Gastroesophageal sphincter (tissue), 4 donors: Measurements from ENCODE around the gene RAD23B. TPM values are rescaled to one million over a fixed set of nuclear protein-coding genes. Genes with fewer than 3 reads are reported as not detected.
A peak's percentile ranks its signal among the peaks of the same experiment; 100 is the strongest.
"Not testable (repeated sequence)": the region's sequence is repeated elsewhere in the genome, so short reads cannot be mapped to it uniquely, and the experiment has no call there.

ENCODE experiments used
- ATAC-seq: fragments of 150-250 bp; one replicate; pipeline ENCODE4 v1.9.1; 2016; ENCODE audit warnings: mild to moderate bottlenecking, moderate library complexity
- H3K27ac ChIP-seq, 4 donors: fragments of 200-600 bp; sonication (generic) in 3 of 4; 1 replicate in 3 of 4; 2 replicates in 1 of 4; pipeline ENCODE4 v1.5.1; 2016 to 2019
- H3K27me3 ChIP-seq: fragments of 200-600 bp; sonication (generic); one replicate; pipeline ENCODE4 v1.5.1; 2019
- H3K36me3 ChIP-seq, 2 donors: fragments of 200-600 bp; sonication (generic); one replicate each; pipeline ENCODE4 v1.5.1; 2019; ENCODE audit warnings: control low read depth in 1 of 2
- H3K4me1 ChIP-seq, 3 donors: fragments of 200-600 bp; sonication (generic); 1 replicate in 2 of 3; 2 replicates in 1 of 3; pipeline ENCODE4 v1.5.1; 2016 to 2019; ENCODE audit warnings: control low read depth in 2 of 3
- H3K4me3 ChIP-seq, 2 donors: fragments of 200-600 bp; sonication (generic); one replicate each; pipeline ENCODE4 v1.5.1; 2019; ENCODE audit warnings: mild to moderate bottlenecking in 1 of 2, moderate library complexity in 1 of 2
- H3K9me3 ChIP-seq, 3 donors: fragments of 200-600 bp; sonication (generic); one replicate each; pipeline ENCODE4 v1.5.1; 2017 to 2019; ENCODE audit warnings: control low read depth in 2 of 3
- CTCF ChIP-seq, 4 experiments: fragments of 200-600 bp in 2 of 4; fragments of 450-650 bp in 2 of 4; sonication (generic) in 1 of 4; IDR thresholded peaks; one replicate each; pipeline ENCODE4 v1.5.1; 2017 to 2019; ENCODE audit warnings: antibody characterized with exemption in 4 of 4, mild to moderate bottlenecking in 2 of 4, moderate library complexity in 2 of 4
- EP300 ChIP-seq: sonication (generic); formaldehyde crosslinking; IDR thresholded peaks from one replicate; pipeline ENCODE4 v1.6.1; 2017; ENCODE audit warnings: antibody characterized with exemption, mild to moderate bottlenecking
- POLR2A ChIP-seq, 2 donors: fragments of 450-650 bp; IDR thresholded peaks; one replicate each; pipeline ENCODE4 v1.6.1; 2017; ENCODE audit warnings: antibody characterized with exemption in 2 of 2, mild to moderate bottlenecking in 2 of 2, moderate library complexity in 1 of 2
- POLR2AphosphoS5 ChIP-seq: sonication (generic); formaldehyde crosslinking; IDR thresholded peaks from one replicate; pipeline ENCODE4 v1.6.1; 2017; ENCODE audit warnings: antibody characterized with exemption
- WGBS, 2 donors: methylation state at CpG; one replicate each; pipeline ENCODE4 v1.1.5; 2018; ENCODE audit warnings: low coverage in 1 of 2; 5-methylcytosine and 5-hydroxymethylcytosine counted together
- total RNA-seq, 4 donors: library from RNA; depleted of rRNA; stranded (reverse); fragments of >200 nt; gene quantifications; one replicate each; pipeline ENCODE4 v1.1.0, GENCODE V29; 2016

The RAD23B gene
- total RNA-seq, 4 donors from 2014 or later = 64.3 to 96.5 (median 80.7) TPM

- no peak for ATAC-seq
- 29% methylated on average over 1 of the region's 1 CpG; no CpG with 5 or more reads in 1 of the 2 donors for WGBS, 2 donors
- no peak overlapping the region for H3K4me3 ChIP-seq
- H3K27ac ChIP-seq = no peak overlapping the region
- TF ChIP-seq POLR2AphosphoS5 (no peak), CTCF (IDR thresholded peaks at IDR 0.05) (no peak), EP300 (no peak), POLR2A (IDR thresholded peaks at IDR 0.05) (no peak)
- peaks cover 6 to 87% (median 23%) of the 10 kb centered on the region in 3 donors for H3K4me1 ChIP-seq
- no peaks in the 10 kb centered on the region for H3K27me3 ChIP-seq
- no peaks in the 10 kb centered on the region for H3K9me3 ChIP-seq
- peaks cover 0 to under 1% of the 10 kb centered on the region in 2 donors for H3K36me3 ChIP-seq
These were observed 12.9 kb downstream of the RAD23B start for GRCh38 chr9:107295995-107296394.

GRCh38 chr9:107296592-107296991 is 13.5 kb downstream of the RAD23B start:
- not testable (repeated sequence) for H3K36me3 ChIP-seq, H3K4me3 ChIP-seq, H3K9me3 ChIP-seq, H3K27me3 ChIP-seq, H3K27ac ChIP-seq, ATAC-seq
- WGBS, 2 donors = 92% methylated on average over 4 of the region's 8 CpGs; no CpG with 5 or more reads in 1 of the 2 donors
- peaks cover 4 to 87% (median 17%) of the 10 kb centered on the region in 3 donors for H3K4me1 ChIP-seq

GRCh38 chr9:107299437-107299836 is 16.4 kb downstream of the RAD23B start:
- no peak for ATAC-seq
- Histone ChIP-seq H3K27me3 (no peaks in the 10 kb centered on the region), H3K36me3 (peaks cover 0 to 16% of the 10 kb centered on the region in 2 donors), H3K27ac (no peak overlapping the region), H3K4me3 (no peak overlapping the region), H3K9me3 (no peaks in the 10 kb centered on the region), H3K4me1 (peaks cover 0 to 69% (median 6%) of the 10 kb centered on the region in 3 donors)
- 20 to 35% methylated on average over 1 of the region's 1 CpG for WGBS, 2 donors
- peak in 3 of 4 experiments; percentile 17 to 24 (median 23) for TF ChIP-seq CTCF (IDR thresholded peaks at IDR 0.05)
- TF ChIP-seq EP300 = no peak
- no peak for TF ChIP-seq POLR2A (IDR thresholded peaks at IDR 0.05)

- TF ChIP-seq POLR2A (IDR thresholded peaks at IDR 0.05) (no peak), POLR2AphosphoS5 (no peak), EP300 (no peak), CTCF (IDR thresholded peaks at IDR 0.05) (no peak)
- 87 to 100% methylated on average over 1 to 2 of the region's 2 CpGs for WGBS, 2 donors
- no peaks in the 10 kb centered on the region for H3K9me3 ChIP-seq
- H3K27ac ChIP-seq = no peak overlapping the region
- peaks cover 0 to 11% (median 2%) of the 10 kb centered on the region in 3 donors for H3K4me1 ChIP-seq
- H3K36me3 ChIP-seq = peaks cover 0 to 62% of the 10 kb centered on the region in 2 donors
- no peaks in the 10 kb centered on the region for H3K27me3 ChIP-seq
- ATAC-seq = no peak
- H3K4me3 ChIP-seq = no peak overlapping the region
These were observed 23.2 kb downstream of the RAD23B start for GRCh38 chr9:107306308-107306707.

- TF ChIP-seq CTCF (IDR thresholded peaks at IDR 0.05) (no peak), POLR2A (IDR thresholded peaks at IDR 0.05) (no peak), POLR2AphosphoS5 (no peak), EP300 (no peak)
- Histone ChIP-seq H3K36me3 (peaks cover 0 to 62% of the 10 kb centered on the region in 2 donors), H3K4me3 (no peak overlapping the region), H3K4me1 (peaks cover 2 to 10% (median 4%) of the 10 kb centered on the region in 3 donors), H3K27ac (no peak overlapping the region), H3K27me3 (no peaks in the 10 kb centered on the region), H3K9me3 (no peaks in the 10 kb centered on the region)
- 73 to 86% methylated on average over 1 of the region's 1 CpG for WGBS, 2 donors
- no peak for ATAC-seq
These were observed 24.3 kb downstream of the RAD23B start for GRCh38 chr9:107307331-107307730.
